Colonic mucosa (tissue), 4 donors: ENCODE measurements around the gene ARFIP1. TPM values are rescaled to one million over a fixed set of nuclear protein-coding genes. Genes with fewer than 3 reads are reported as not detected.

Source experiments
- DNase-seq: peaks from one replicate; pipeline ENCODE4 v3.0.0-alpha.2; 2020
- H3K27ac ChIP-seq: fragments of 200-600 bp; one replicate; pipeline ENCODE4 v1.8.0; 2021
- H3K27me3 ChIP-seq: fragments of 200-600 bp; one replicate; pipeline ENCODE4 v1.8.0; 2021
- H3K36me3 ChIP-seq: fragments of 200-600 bp; one replicate; pipeline ENCODE4 v1.8.0; 2021
- H3K4me1 ChIP-seq: fragments of 200-600 bp; one replicate; pipeline ENCODE4 v1.8.0; 2021; ENCODE audit warnings: mild to moderate bottlenecking
- H3K4me3 ChIP-seq: fragments of 200-600 bp; one replicate; pipeline ENCODE4 v1.8.0; 2021
- H3K9ac ChIP-seq, 2 donors: one replicate each; pipeline ENCODE4 v1.7.0; 2013; ENCODE audit warnings: control low read depth in 2 of 2, low read depth in 2 of 2, low read length in 2 of 2
- H3K9me3 ChIP-seq: fragments of 200-600 bp; one replicate; pipeline ENCODE4 v1.8.0; 2021
- CTCF ChIP-seq: fragments of 200-600 bp; IDR thresholded peaks from one replicate; pipeline ENCODE4 v1.8.0; 2022; ENCODE audit warnings: antibody characterized with exemption, mild to moderate bottlenecking
- intact Hi-C: fragments of 100-400 bp; cut with DNase I; formaldehyde crosslinking; loops from one replicate; pipeline ENCODE4 v1.14.1; 2022
- total RNA-seq, 2 donors: library from RNA; stranded (reverse); fragmentation: NEBNext Ultra II Directional in 1 of 2; extraction: Animal tissue kit (Norgen Biotek cat#: 25700) in 1 of 2; gene quantifications; one replicate each; pipeline ENCODE4 v1.2.1, GENCODE V29; 2021
- donor health status: healthy.
- donor health status: DM: no; HTN: no; CAD: no.
- donor health status: DM: no; HTN: no; CAD: no.

Gene ARFIP1
- total RNA-seq, 2 donors from 2014 or later = 55.9 to 74.1 TPM

- Histone ChIP-seq H3K4me3 (no peak overlapping the region), H3K4me1 (no peaks in the 10 kb centered on the region), H3K27ac (no peak overlapping the region), H3K9me3 (peaks cover 5% of the 10 kb centered on the region), H3K27me3 (no peaks in the 10 kb centered on the region), H3K36me3 (no peaks in the 10 kb centered on the region), H3K9ac (no peak overlapping the region)
- TF ChIP-seq CTCF = no peak
- intact Hi-C loops = no loop called here
- DNase-seq = no peak
These were observed 141.5 kb downstream of the ARFIP1 start for GRCh38 chr4:152921284-152921683.

- Histone ChIP-seq H3K27ac (no peak overlapping the region), H3K9me3 (peaks cover under 1% of the 10 kb centered on the region), H3K9ac (no peak overlapping the region), H3K27me3 (no peaks in the 10 kb centered on the region), H3K4me3 (no peak overlapping the region), H3K4me1 (no peaks in the 10 kb centered on the region), H3K36me3 (no peaks in the 10 kb centered on the region)
- no peak for TF ChIP-seq CTCF
- intact Hi-C loops = no loop called here
- no peak for DNase-seq
These were observed 146.1 kb downstream of the ARFIP1 start for GRCh38 chr4:152925851-152926250.

DNA sequence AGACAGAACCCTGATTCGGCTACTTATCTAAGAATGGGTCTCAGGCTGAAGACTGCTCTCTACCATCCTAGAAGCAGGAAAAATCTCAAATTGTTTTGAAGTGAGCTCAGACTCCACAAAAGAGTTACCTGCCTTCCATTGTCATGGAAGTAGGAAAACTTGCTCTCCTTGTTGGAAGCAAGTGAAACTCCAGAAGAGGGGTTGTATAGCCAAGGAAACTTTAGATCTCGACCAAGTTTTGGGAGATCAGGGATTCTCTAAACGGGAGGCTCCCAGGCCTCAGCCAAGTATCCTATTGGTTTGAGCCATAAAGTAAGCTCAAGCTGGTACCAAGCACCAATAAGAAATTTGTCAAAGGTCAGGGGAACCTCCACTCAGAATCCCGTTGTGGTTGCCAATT, 147.2 kb downstream of the ARFIP1 start:
- Histone ChIP-seq H3K36me3 (no peaks in the 10 kb centered on the region), H3K9me3 (no peaks in the 10 kb centered on the region), H3K27me3 (no peaks in the 10 kb centered on the region), H3K4me3 (no peak overlapping the region), H3K4me1 (no peaks in the 10 kb centered on the region), H3K9ac (no peak overlapping the region), H3K27ac (no peak overlapping the region)
- no peak for TF ChIP-seq CTCF
- intact Hi-C loops = no loop called here
- DNase-seq = no peak

DNA sequence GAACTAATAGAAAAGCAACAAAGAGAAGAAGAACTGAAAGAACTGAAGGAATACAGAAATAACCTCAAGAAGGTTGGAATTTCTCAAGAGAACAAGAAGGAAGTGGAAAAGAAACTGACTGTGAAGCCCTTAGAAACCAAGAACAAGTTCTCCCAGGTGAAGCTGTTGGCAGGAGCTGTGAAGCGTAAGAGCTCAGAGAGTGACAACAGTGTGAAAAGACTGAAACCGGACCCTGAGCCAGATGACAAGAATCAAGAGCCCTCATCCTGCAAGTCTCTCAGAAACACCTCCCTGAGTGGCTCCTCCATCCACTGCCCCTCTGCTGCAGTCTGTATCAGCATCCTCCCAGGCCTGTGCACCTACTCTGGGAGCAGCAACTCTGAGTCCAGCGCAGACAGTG, 148.0 kb downstream of the ARFIP1 start:
- no peak for DNase-seq
- no peak overlapping the region for H3K27ac ChIP-seq
- intact Hi-C loops = no loop called here
- no peaks in the 10 kb centered on the region for H3K27me3 ChIP-seq
- no peaks in the 10 kb centered on the region for H3K9me3 ChIP-seq
- H3K4me1 ChIP-seq = no peaks in the 10 kb centered on the region
- no peaks in the 10 kb centered on the region for H3K36me3 ChIP-seq
- no peak overlapping the region for H3K4me3 ChIP-seq
- TF ChIP-seq CTCF = no peak
- H3K9ac ChIP-seq = no peak overlapping the region

DNA sequence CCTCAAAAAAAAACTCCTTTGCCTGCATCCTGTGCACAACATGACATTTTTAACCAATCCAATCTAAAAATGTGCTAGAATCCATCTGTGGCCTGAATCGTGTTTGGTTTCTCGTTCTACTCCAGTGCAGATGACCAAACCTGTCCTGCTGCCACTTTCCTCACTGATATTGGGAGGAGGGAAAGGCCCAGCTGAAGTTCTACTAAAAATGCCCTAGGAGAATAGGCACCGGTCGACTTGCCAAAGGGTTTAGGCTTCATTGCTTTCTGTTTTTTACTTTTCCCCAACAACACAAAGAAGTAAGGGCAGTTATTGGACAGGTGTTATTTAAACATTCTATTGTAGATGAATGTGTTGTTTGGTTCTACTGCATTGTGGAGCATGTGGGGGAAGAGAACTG, 148.5 kb downstream of the ARFIP1 start:
- Histone ChIP-seq H3K4me3 (no peak overlapping the region), H3K36me3 (no peaks in the 10 kb centered on the region), H3K27me3 (no peaks in the 10 kb centered on the region), H3K27ac (no peak overlapping the region), H3K9ac (no peak overlapping the region), H3K9me3 (no peaks in the 10 kb centered on the region), H3K4me1 (no peaks in the 10 kb centered on the region)
- intact Hi-C loops = no loop called here
- no peak for TF ChIP-seq CTCF
- no peak for DNase-seq

DNA sequence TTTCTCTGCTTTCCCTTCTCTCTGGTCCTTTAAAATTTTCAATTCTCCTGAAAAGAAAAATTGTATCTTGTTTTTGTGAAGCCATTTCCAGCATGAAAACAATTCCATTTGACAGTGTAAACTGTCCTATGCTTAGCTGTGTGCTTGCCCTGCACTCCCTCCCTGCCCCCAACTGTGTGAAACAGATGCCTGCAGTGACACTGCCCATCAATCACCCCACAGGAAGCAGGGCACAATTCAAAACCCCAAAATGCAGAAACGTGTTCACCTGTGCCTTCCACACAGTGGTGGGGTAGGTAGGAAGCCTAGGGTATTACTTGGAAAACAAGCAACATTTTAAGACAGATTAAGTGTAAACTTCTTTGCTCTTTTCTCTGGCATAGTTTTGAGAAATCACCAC, 150.1 kb downstream of the ARFIP1 start:
- Histone ChIP-seq H3K4me3 (no peak overlapping the region), H3K4me1 (no peaks in the 10 kb centered on the region), H3K9me3 (no peaks in the 10 kb centered on the region), H3K9ac (no peak overlapping the region), H3K27me3 (no peaks in the 10 kb centered on the region), H3K27ac (no peak overlapping the region), H3K36me3 (no peaks in the 10 kb centered on the region)
- no peak for TF ChIP-seq CTCF
- no peak for DNase-seq
- intact Hi-C loops = no loop called here
